Activated T-cell treated with anti-CD3 and anti-CD28 coated beads, Interleukin-2, amount 50 U/mL, for 24 hours (primary cell): Measurements from ENCODE around the gene TRMT5.

Source experiments
- DNase-seq: peaks from one replicate; pipeline ENCODE4 v3.0.0-alpha.2; 2020
- H3K27ac Mint-ChIP-seq: 2 replicates; pipeline ENCODE4 v1.8.0; 2020; ENCODE audit warnings: mild to moderate bottlenecking, mixed read lengths
- H3K27me3 Mint-ChIP-seq: 2 replicates; pipeline ENCODE4 v1.8.0; 2020; ENCODE audit warnings: mixed read lengths
- H3K36me3 Mint-ChIP-seq: 2 replicates; pipeline ENCODE4 v1.8.0; 2020; ENCODE audit warnings: low read depth, mixed read lengths
- H3K4me1 Mint-ChIP-seq: 2 replicates; pipeline ENCODE4 v1.8.0; 2020; ENCODE audit warnings: low read depth, mixed read lengths
- H3K4me3 Mint-ChIP-seq: 2 replicates; pipeline ENCODE4 v1.8.0; 2020; ENCODE audit warnings: mild to moderate bottlenecking, moderate library complexity, mixed read lengths
- H3K9me3 Mint-ChIP-seq: 2 replicates; pipeline ENCODE4 v1.8.0; 2020; ENCODE audit warnings: mixed read lengths

The TRMT5 gene, protein sequence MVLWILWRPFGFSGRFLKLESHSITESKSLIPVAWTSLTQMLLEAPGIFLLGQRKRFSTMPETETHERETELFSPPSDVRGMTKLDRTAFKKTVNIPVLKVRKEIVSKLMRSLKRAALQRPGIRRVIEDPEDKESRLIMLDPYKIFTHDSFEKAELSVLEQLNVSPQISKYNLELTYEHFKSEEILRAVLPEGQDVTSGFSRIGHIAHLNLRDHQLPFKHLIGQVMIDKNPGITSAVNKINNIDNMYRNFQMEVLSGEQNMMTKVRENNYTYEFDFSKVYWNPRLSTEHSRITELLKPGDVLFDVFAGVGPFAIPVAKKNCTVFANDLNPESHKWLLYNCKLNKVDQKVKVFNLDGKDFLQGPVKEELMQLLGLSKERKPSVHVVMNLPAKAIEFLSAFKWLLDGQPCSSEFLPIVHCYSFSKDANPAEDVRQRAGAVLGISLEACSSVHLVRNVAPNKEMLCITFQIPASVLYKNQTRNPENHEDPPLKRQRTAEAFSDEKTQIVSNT

GRCh38 chr14:60980811-60981632 lies at the start of gene TRMT5, which contains the start of gene SLC38A6:
TSS of gene TRMT5 (minus strand) at chr14:60981079. CDS start at chr14:60980973, 106 bp downstream.
TSS of gene SLC38A6 (plus strand) at chr14:60981245. CDS start at chr14:60981278, 33 bp downstream.
- Mint-ChIP-seq H3K36me3 (peaks cover 15% of the 10 kb centered on the region), H3K4me1 (peaks cover 22% of the 10 kb centered on the region), H3K9me3 (no peaks in the 10 kb centered on the region), H3K27ac (no peak within 1 kb of the TSS), H3K27me3 (no peaks in the 10 kb centered on the region), H3K4me3 (no peak within 1 kb of the TSS)
- peak; percentile 95 for DNase-seq

- Mint-ChIP-seq H3K27me3 (no peaks in the 10 kb centered on the region), H3K4me3 (no peak overlapping the region), H3K4me1 (no peaks in the 10 kb centered on the region), H3K27ac (no peak overlapping the region), H3K36me3 (no peaks in the 10 kb centered on the region), H3K9me3 (no peaks in the 10 kb centered on the region)
- DNase-seq, result no peak
Measured at GRCh38 chr14:61026526-61026925, 45.6 kb upstream of the TRMT5 start.

GRCh38 chr14:61025251-61026223 lies 44.7 kb upstream of the TRMT5 start:
- H3K4me3 Mint-ChIP-seq, result no peak overlapping the region
- H3K36me3 Mint-ChIP-seq, result no peaks in the 10 kb centered on the region
- no peaks in the 10 kb centered on the region for H3K4me1 Mint-ChIP-seq
- H3K27me3 Mint-ChIP-seq, result no peaks in the 10 kb centered on the region
- H3K27ac Mint-ChIP-seq, result no peak overlapping the region
- DNase-seq, result peak; percentile 38
- H3K9me3 Mint-ChIP-seq, result no peaks in the 10 kb centered on the region

DNA sequence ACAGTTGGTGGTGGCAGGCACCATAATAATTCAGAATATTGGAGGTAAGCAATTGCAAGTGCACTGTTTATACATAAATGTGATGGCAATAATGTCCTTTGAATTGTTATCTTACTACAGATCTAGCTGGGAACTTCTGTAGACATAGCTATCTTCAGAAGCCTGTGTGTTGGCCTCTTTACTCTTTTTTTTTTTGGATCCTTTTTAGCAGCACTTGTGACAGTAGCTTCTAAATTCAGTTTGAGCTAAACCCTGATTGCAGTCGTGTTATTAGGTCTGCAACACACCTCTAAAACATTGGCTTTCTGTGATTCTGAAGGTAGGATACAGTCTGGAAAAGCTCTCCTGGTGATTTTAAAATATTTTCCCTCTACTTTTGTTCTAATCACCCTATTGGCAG lies 38.7 kb upstream of the TRMT5 start:
- H3K4me3 Mint-ChIP-seq, result no peak overlapping the region
- H3K36me3 Mint-ChIP-seq, result no peaks in the 10 kb centered on the region
- no peaks in the 10 kb centered on the region for H3K4me1 Mint-ChIP-seq
- H3K27me3 Mint-ChIP-seq, result no peaks in the 10 kb centered on the region
- no peaks in the 10 kb centered on the region for H3K9me3 Mint-ChIP-seq
- H3K27ac Mint-ChIP-seq, result no peak overlapping the region
- DNase-seq, result no peak

DNA sequence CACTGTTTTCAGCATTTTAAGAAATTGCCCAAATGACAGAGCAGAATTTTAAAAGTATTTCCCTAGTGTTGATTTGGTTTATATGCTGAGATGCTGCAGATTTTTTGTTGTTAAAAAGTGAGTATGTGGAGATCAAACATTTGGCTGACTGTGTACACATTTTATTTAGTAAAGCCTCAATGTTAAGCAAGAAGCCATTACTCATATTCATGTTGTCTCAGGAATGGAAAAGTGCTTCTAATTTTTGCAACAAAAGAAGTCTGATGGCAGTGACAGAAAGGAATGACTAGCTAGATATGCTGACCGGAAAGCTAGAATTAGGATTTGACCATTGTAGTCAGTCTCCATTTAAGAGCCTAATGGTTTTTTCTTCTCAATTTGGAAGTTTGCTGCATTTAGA lies 22.7 kb upstream of the TRMT5 start:
- H3K4me1 Mint-ChIP-seq, result no peaks in the 10 kb centered on the region
- no peaks in the 10 kb centered on the region for H3K27me3 Mint-ChIP-seq
- no peak for DNase-seq
- no peak overlapping the region for H3K4me3 Mint-ChIP-seq
- peaks cover 3% of the 10 kb centered on the region for H3K9me3 Mint-ChIP-seq
- H3K36me3 Mint-ChIP-seq, result peaks cover 23% of the 10 kb centered on the region
- no peak overlapping the region for H3K27ac Mint-ChIP-seq

DNA sequence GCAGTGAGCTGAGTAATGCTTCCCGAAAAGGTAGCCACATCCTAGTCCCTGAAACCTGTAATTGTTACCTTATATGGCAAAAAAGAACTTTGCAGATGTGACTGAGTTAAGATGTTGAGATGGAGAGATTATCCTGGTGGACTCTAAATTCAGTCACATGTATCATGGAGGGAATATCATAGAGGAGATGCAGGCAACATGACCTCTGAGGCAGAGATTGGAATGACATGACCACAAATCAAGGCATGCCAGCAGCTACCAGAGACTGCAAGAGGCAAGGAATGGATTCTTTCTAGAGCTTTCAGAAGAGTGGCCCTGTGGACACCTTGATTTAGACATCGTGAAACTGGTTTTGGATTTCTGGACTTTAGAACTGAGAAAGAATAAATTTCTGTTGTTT lies 18.7 kb upstream of the TRMT5 start:
- peaks cover 34% of the 10 kb centered on the region for H3K36me3 Mint-ChIP-seq
- DNase-seq, result no peak
- peaks cover 3% of the 10 kb centered on the region for H3K9me3 Mint-ChIP-seq
- no peaks in the 10 kb centered on the region for H3K4me1 Mint-ChIP-seq
- no peak overlapping the region for H3K27ac Mint-ChIP-seq
- no peaks in the 10 kb centered on the region for H3K27me3 Mint-ChIP-seq
- no peak overlapping the region for H3K4me3 Mint-ChIP-seq

DNA sequence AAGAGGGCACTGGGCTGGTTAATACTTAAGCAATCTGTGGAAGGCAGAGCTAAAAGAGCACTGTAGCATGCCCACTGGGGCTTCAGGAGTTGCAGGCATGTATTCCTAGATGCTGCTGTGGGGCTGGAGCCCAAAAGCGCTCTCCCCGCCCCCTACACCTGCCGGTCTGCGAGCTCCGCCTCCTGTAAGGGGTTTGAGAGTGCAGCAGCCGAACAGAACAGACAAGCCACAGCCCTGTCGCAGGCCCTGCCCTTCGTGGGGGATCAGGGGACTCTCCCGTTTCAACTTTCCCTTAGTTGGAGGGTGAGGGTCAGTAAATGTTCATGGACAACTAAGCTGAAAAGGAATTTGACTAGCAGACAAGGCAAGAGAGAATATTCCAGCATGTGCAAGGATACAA lies 17.7 kb upstream of the TRMT5 start:
- Mint-ChIP-seq H3K4me1 (no peaks in the 10 kb centered on the region), H3K27me3 (no peaks in the 10 kb centered on the region), H3K27ac (no peak overlapping the region), H3K9me3 (peaks cover 3% of the 10 kb centered on the region), H3K4me3 (no peak overlapping the region), H3K36me3 (peaks cover 36% of the 10 kb centered on the region)
- DNase-seq, result no peak

DNA sequence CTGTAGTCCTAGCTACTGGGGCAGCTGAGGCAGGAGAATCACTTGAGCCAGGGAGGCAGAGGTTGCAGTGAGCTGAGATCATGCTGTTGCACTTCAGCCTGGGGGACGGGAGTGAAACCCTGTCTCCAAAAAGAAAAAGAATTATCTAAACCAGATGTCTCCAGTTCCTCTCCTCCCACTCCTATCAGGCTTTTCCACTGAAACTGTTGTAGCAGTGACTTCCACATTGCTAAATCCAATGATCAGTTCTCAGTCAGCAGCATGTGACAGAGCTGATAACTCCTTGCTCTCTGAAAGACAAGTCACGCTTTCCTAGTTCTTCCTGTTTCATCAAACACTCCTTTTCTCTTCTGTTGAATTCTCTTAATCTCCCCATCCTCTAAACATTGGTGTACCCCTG lies 8.7 kb upstream of the TRMT5 start:
- no peak for DNase-seq
- Mint-ChIP-seq H3K27me3 (no peaks in the 10 kb centered on the region), H3K27ac (no peak overlapping the region), H3K4me1 (peaks cover 4% of the 10 kb centered on the region), H3K4me3 (no peak overlapping the region), H3K36me3 (peaks cover 42% of the 10 kb centered on the region), H3K9me3 (no peaks in the 10 kb centered on the region)

GRCh38 chr14:60986500-60986899 lies 5.6 kb upstream of the TRMT5 start:
- H3K9me3 Mint-ChIP-seq, result no peaks in the 10 kb centered on the region
- H3K27me3 Mint-ChIP-seq, result no peaks in the 10 kb centered on the region
- no peak for DNase-seq
- no peak overlapping the region for H3K4me3 Mint-ChIP-seq
- no peak overlapping the region for H3K27ac Mint-ChIP-seq
- peaks cover 26% of the 10 kb centered on the region for H3K36me3 Mint-ChIP-seq
- H3K4me1 Mint-ChIP-seq, result peaks cover 4% of the 10 kb centered on the region

DNA sequence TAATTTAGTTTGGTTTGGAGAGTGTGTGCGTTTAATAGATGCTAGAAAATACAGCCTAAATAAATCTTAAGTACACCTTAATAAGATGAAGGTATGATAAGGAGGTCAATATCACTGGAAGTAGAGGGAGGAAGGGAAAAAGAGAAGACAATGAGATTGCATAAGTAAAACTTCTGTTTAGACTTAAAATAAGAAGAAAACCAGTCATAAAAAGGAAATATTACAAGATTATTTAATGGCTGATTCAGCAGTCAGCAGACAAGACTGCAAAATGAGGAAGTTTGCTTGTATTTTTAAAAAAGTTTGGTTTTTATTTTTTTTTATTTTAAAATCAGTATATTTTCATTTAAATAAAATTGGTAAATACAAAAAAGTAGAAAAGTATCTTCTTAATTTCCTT lies 3.3 kb upstream of the TRMT5 start:
- no peaks in the 10 kb centered on the region for H3K27me3 Mint-ChIP-seq
- H3K27ac Mint-ChIP-seq, result no peak overlapping the region
- peaks cover 4% of the 10 kb centered on the region for H3K4me1 Mint-ChIP-seq
- no peak for DNase-seq
- H3K36me3 Mint-ChIP-seq, result peaks cover 24% of the 10 kb centered on the region
- no peaks in the 10 kb centered on the region for H3K9me3 Mint-ChIP-seq
- H3K4me3 Mint-ChIP-seq, result no peak overlapping the region

DNA sequence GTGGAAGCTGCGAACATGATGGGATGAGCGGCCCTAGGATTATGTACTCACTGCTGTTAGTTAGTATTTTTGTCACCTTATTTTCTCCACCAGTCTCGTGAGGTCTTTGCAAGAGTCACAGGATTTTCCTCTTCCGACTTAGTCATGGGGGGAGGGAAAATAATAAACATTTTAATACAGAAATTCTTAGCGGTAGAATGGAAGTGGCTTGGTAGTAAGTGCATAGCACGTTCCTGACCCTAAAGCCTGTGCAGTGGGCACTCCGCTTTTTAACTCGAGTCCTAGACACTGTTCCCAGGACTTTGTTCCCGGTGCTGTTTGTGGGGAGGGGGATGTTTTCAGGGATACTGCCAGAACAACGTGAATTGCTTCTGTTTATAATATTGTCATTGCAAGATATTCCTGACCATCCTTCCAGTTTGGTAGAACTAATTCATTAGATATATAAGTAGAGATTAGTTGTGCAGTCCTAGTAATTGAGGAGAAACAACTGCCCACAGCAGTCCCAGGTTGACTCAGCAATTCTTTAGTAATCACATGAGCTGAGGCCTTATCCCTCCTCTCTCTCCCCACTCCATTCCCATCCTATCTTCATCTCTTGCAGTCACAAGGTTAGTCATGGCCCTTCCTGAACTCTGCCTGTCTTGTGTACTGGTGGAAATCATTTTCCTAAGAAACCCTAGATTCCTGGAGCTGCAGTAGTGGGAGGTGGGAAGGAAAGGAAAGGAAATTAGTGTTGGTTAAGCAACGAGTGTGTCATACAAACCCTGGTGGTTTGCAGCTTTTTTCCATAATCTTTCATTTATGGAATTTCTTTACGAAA lies 965 bp upstream of the TRMT5 start:
- no peak overlapping the region for H3K4me3 Mint-ChIP-seq
- DNase-seq, result no peak
- H3K27ac Mint-ChIP-seq, result no peak overlapping the region
- no peaks in the 10 kb centered on the region for H3K9me3 Mint-ChIP-seq
- H3K36me3 Mint-ChIP-seq, result peaks cover 19% of the 10 kb centered on the region
- peaks cover 15% of the 10 kb centered on the region for H3K4me1 Mint-ChIP-seq
- no peaks in the 10 kb centered on the region for H3K27me3 Mint-ChIP-seq

- H3K4me3 Mint-ChIP-seq, result peak overlapping the region; percentile 2
- no peaks in the 10 kb centered on the region for H3K9me3 Mint-ChIP-seq
- no peak for DNase-seq
- H3K4me1 Mint-ChIP-seq, result peaks cover 32% of the 10 kb centered on the region
- H3K27ac Mint-ChIP-seq, result no peak overlapping the region
- H3K27me3 Mint-ChIP-seq, result no peaks in the 10 kb centered on the region
- H3K36me3 Mint-ChIP-seq, result peaks cover 17% of the 10 kb centered on the region
Measured at GRCh38 chr14:60977847-60978246, 3.0 kb downstream of the TRMT5 start.

- Mint-ChIP-seq H3K4me1 (peaks cover 32% of the 10 kb centered on the region), H3K27me3 (no peaks in the 10 kb centered on the region), H3K36me3 (peaks cover 36% of the 10 kb centered on the region), H3K9me3 (no peaks in the 10 kb centered on the region), H3K27ac (no peak overlapping the region), H3K4me3 (no peak overlapping the region)
- no peak for DNase-seq
Measured at GRCh38 chr14:60975551-60975950, 5.3 kb downstream of the TRMT5 start.
